Right lobe of liver (tissue), 6 donors: ENCODE results near the gene TP53TG3. TPM values are rescaled to one million over a fixed set of nuclear protein-coding genes. Genes with fewer than 3 reads are reported as not detected.
"Not testable (repeated sequence)": the region's sequence is repeated elsewhere in the genome, so short reads cannot be mapped to it uniquely, and the experiment has no call there.

Experiments used
- ATAC-seq, 4 donors: fragments of 200-7000 bp; cut with Tn5 transposase; one replicate each; pipeline ENCODE4 v1.9.1; 2020; ENCODE audit warnings: mild to moderate bottlenecking in 4 of 4, moderate library complexity in 4 of 4
- DNase-seq, 3 donors: peaks; one replicate each; pipeline ENCODE4 v3.0.0-alpha.2; 2020
- H3K27ac ChIP-seq, 3 donors: fragments of 200-600 bp; one replicate each; pipeline ENCODE4 v1.8.0; 2022
- H3K27me3 ChIP-seq, 2 donors: fragments of 200-600 bp; one replicate each; pipeline ENCODE4 v1.8.0; 2022
- H3K36me3 ChIP-seq, 4 donors: fragments of 200-600 bp; sonication (generic) in 1 of 4; one replicate each; pipeline versions ENCODE4 v1.5.1 to v1.8.0; 2017 to 2022; ENCODE audit warnings: control low read depth in 1 of 4
- H3K4me1 ChIP-seq, 4 donors: fragments of 200-600 bp; sonication (generic) in 1 of 4; one replicate each; pipeline versions ENCODE4 v1.5.1 to v1.8.0; 2017 to 2022; ENCODE audit warnings: control low read depth in 1 of 4
- H3K4me3 ChIP-seq, 3 donors: fragments of 200-600 bp; one replicate each; pipeline ENCODE4 v1.8.0; 2022
- H3K9me3 ChIP-seq, 4 donors: fragments of 200-600 bp; sonication (generic) in 1 of 4; one replicate each; pipeline versions ENCODE4 v1.5.1 to v1.8.0; 2017 to 2022; ENCODE audit warnings: control low read depth in 1 of 4
- WGBS: methylation state at CpG from one replicate; pipeline ENCODE4 v1.1.6; 2018; ENCODE audit warnings: low coverage, low lambda C conversion rate; ENCODE audit not compliant: insufficient coverage; ENCODE audit errors: missing lambda C conversion rate; 5-methylcytosine and 5-hydroxymethylcytosine counted together
- intact Hi-C, 2 donors: fragments of 100-400 bp; cut with DNase I; formaldehyde crosslinking; loops; one replicate each; pipeline versions ENCODE4 v1.11.2 to v1.14.1; 2022
- long read RNA-seq: library from polyadenylated mRNA; unstranded; transcript quantifications from one replicate; pipeline ENCODE4 v2.0.0, GENCODE V29; 2019
- small RNA-seq, 2 experiments: library from RNA; depleted of rRNA; stranded (forward); fragments of <200 nt; gene quantifications; one replicate each; pipeline ENCODE3, GENCODE V24; 2016
- total RNA-seq, 6 experiments: library from RNA; depleted of rRNA in 2 of 6; stranded (reverse); fragments of >200 nt in 2 of 6; fragmentation: NEBNext Ultra II Directional in 3 of 6; extraction: Animal tissue kit (Norgen Biotek cat#: 25700) in 3 of 6; gene quantifications; one replicate each; pipeline versions ENCODE4 v1.1.0 to v1.2.4, GENCODE V29; 2016 to 2023
- donor health status: DM: no; HTN: yes; CAD: no.
- donor health status: DM: no; HTN: no; CAD: no.
- donor health status: DM: no; HTN: no; CAD: no.
- donor health status: DM: no; HTN: yes; CAD: no.
- donor health status: DM: no; HTN: yes; CAD: no.

TP53TG3 gene, protein sequence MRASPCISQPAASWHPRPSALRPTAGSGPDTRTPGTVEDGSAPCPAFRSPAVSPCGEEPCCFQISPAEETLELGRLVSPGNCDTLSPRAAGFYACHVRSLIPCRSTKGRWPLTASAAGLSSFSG
- not detected for total RNA-seq
- long read RNA-seq = 0 reads

- H3K4me3 ChIP-seq, H3K9me3 ChIP-seq, H3K36me3 ChIP-seq, ATAC-seq, H3K27ac ChIP-seq, H3K27me3 ChIP-seq, intact Hi-C loops, H3K4me1 ChIP-seq, DNase-seq: not testable (repeated sequence)
- WGBS = no CpG with 5 or more reads among the region's 25 CpGs
These were observed at the start of gene TP53TG3 for GRCh38 chr16:32676065-32676464. Gene TP53TG3 (minus strand): TSS chr16:32676165. CDS start chr16:32676097, 68 bp downstream.

DNA sequence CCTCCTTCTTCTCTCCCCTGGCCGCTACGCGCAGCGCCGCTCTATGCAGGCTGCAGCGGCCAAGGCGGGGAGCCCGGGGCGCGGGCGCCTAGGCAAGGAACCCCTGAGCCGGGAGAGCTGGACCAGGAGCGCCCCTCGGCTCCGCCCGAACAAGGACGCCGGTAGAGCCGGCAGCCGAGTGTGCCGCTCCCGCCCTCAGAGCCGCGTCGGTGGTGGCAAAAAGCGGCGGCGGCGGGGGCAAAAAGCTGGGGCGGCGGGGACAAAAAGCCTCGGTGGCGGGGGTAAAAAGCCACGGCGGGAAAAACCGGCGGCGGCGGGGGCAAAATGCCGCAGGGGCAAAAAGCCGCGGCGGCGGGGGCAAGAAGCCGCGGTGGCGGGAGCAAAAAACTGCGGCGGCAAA is 25.1 kb downstream of the TP53TG3 start:
- H3K4me1 ChIP-seq, H3K27ac ChIP-seq, H3K4me3 ChIP-seq, ATAC-seq, DNase-seq, H3K27me3 ChIP-seq, H3K36me3 ChIP-seq, H3K9me3 ChIP-seq, intact Hi-C loops: not testable (repeated sequence)
- no CpG with 5 or more reads among the region's 49 CpGs for WGBS

DNA sequence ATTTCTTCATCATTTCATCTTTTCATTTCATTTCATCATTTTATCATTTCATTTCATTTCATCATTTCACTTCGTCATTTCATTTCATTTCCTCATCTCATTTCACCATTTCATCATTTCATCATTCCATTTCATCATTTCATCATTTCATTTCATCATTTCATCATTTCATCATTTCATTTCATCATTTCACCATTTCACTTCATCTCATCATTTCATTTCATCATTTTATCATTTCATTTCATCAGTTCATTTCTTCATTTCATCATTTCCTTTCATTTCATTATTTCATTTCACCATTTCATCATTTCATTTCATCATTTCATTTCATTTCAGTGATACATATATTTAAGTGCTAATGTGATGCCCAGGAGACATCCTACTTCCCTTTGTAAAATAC is 28.4 kb downstream of the TP53TG3 start:
- H3K4me3 ChIP-seq, DNase-seq, intact Hi-C loops, H3K36me3 ChIP-seq, H3K4me1 ChIP-seq, H3K27ac ChIP-seq, H3K27me3 ChIP-seq, H3K9me3 ChIP-seq, ATAC-seq: not testable (repeated sequence)
- no CpG with 5 or more reads among the region's 1 CpG for WGBS

GRCh38 chr16:32646780-32647179 is 29.2 kb downstream of the TP53TG3 start:
- DNase-seq, H3K9me3 ChIP-seq, H3K4me1 ChIP-seq, H3K27me3 ChIP-seq, ATAC-seq, H3K36me3 ChIP-seq, H3K4me3 ChIP-seq, H3K27ac ChIP-seq, intact Hi-C loops: not testable (repeated sequence)
- 0% methylated on average over 1 of the region's 2 CpGs for WGBS

GRCh38 chr16:32646177-32646576 is 29.8 kb downstream of the TP53TG3 start:
- H3K27ac ChIP-seq, H3K4me3 ChIP-seq, H3K27me3 ChIP-seq, ATAC-seq, H3K9me3 ChIP-seq, DNase-seq, H3K36me3 ChIP-seq, intact Hi-C loops, H3K4me1 ChIP-seq: not testable (repeated sequence)
- 18% methylated on average over 2 of the region's 2 CpGs for WGBS

DNA sequence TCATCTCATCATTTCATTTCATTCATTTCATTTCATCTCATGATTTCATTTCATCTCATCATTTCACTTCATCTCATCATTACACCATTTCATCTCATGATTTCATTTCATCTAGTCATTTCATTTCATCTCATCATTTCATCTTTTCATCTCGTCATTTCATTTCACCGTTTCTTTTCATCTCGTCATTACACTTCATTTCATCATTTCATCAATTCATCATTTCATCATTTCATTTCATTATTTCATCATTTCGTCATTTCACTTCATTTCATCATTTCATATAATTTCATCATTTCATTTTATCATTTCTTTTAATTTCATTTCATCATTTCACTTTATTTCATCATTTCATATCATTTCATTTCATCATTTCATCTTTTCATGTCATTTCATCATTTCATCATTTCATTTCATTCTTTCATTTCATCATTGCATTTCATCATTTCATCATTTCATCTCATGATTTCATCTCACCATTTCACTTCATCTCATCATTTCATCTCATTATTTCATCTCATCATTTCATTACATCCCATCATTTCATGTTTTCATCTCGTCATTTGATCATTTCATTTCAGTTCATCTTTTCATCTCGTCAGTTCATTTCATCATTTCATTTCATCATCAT is 30.6 kb downstream of the TP53TG3 start:
- WGBS = 56% methylated on average over 6 of the region's 6 CpGs
- H3K4me3 ChIP-seq, DNase-seq, H3K4me1 ChIP-seq, ATAC-seq, H3K9me3 ChIP-seq, H3K36me3 ChIP-seq, H3K27me3 ChIP-seq, H3K27ac ChIP-seq, intact Hi-C loops: not testable (repeated sequence)

- 8% methylated on average over 1 of the region's 1 CpG for WGBS
These were observed 31.2 kb downstream of the TP53TG3 start for GRCh38 chr16:32644715-32645114.

GRCh38 chr16:32637614-32638013 is 38.4 kb downstream of the TP53TG3 start:
- H3K36me3 ChIP-seq, H3K9me3 ChIP-seq, H3K27ac ChIP-seq, intact Hi-C loops, DNase-seq, H3K4me3 ChIP-seq, ATAC-seq, H3K4me1 ChIP-seq, H3K27me3 ChIP-seq: not testable (repeated sequence)
- WGBS = no CpG with 5 or more reads among the region's 20 CpGs

More at GRCh38 chr16:32644715-32645114, 31.2 kb downstream of the TP53TG3 start:
- DNase-seq, H3K36me3 ChIP-seq, H3K27ac ChIP-seq, ATAC-seq, H3K9me3 ChIP-seq, H3K4me3 ChIP-seq, intact Hi-C loops, H3K27me3 ChIP-seq, H3K4me1 ChIP-seq: not testable (repeated sequence)

GRCh38 chr16:32632096-32632495 is 43.9 kb downstream of the TP53TG3 start:
- ATAC-seq, H3K4me1 ChIP-seq, intact Hi-C loops, DNase-seq, H3K9me3 ChIP-seq, H3K4me3 ChIP-seq, H3K27me3 ChIP-seq, H3K36me3 ChIP-seq, H3K27ac ChIP-seq: not testable (repeated sequence)
- WGBS = 63% methylated on average over 2 of the region's 8 CpGs

Small RNA genes within 50 kb of the gene (small RNA-seq; reads per million reads assigned to genes)
- gene AC138907.6 = 0 reads per million in 2 experiments
